Breast epithelium (tissue), 4 donors: ENCODE measurements around the gene NR0B2. TPM values are rescaled to one million over a fixed set of nuclear protein-coding genes. Genes with fewer than 3 reads are reported as not detected.

Experiments
- DNase-seq, 2 donors: peaks; one replicate each; pipeline ENCODE4 v3.0.0-alpha.2; 2019; ENCODE audit warnings: low spot score in 2 of 2
- H3K27ac ChIP-seq, 2 donors: fragments of 200-600 bp; sonication (generic) in 1 of 2; one replicate each; pipeline ENCODE4 v1.5.1; 2016 to 2019; ENCODE audit warnings: mild to moderate bottlenecking in 1 of 2
- H3K27me3 ChIP-seq, 2 donors: fragments of 200-600 bp; sonication (generic) in 1 of 2; one replicate each; pipeline versions ENCODE4 v1.5.1 to v1.6.0; 2017 to 2019; ENCODE audit warnings: control low read depth in 1 of 2, mild to moderate bottlenecking in 1 of 2
- H3K36me3 ChIP-seq: fragments of 200-600 bp; one replicate; pipeline ENCODE4 v1.5.1; 2019
- H3K4me1 ChIP-seq, 2 donors: fragments of 200-600 bp; sonication (generic); one replicate each; pipeline ENCODE4 v1.5.1; 2016 to 2019; ENCODE audit warnings: control low read depth in 1 of 2
- H3K4me3 ChIP-seq, 3 donors: fragments of 200-600 bp; sonication (generic); 1 replicate in 2 of 3; 2 replicates in 1 of 3; pipeline ENCODE4 v1.5.1; 2016 to 2019; ENCODE audit warnings: mild to moderate bottlenecking in 3 of 3, moderate library complexity in 2 of 3
- H3K9me3 ChIP-seq, 2 donors: fragments of 200-600 bp; sonication (generic) in 1 of 2; one replicate each; pipeline ENCODE4 v1.5.1; 2016 to 2019; ENCODE audit warnings: control low read depth in 1 of 2
- CTCF ChIP-seq, 3 donors: fragments of 450-650 bp; IDR thresholded peaks; one replicate each; pipeline ENCODE4 v1.5.1; 2016 to 2017; ENCODE audit warnings: antibody characterized with exemption in 3 of 3, mild to moderate bottlenecking in 3 of 3, moderate library complexity in 3 of 3
- POLR2A ChIP-seq: fragments of 450-650 bp; IDR thresholded peaks from one replicate; pipeline ENCODE4 v1.6.1; 2016; ENCODE audit warnings: antibody characterized with exemption, mild to moderate bottlenecking, moderate library complexity
- POLR2AphosphoS5 ChIP-seq, 3 donors: sonication (generic); formaldehyde crosslinking; IDR thresholded peaks; one replicate each; pipeline ENCODE4 v1.6.1; 2017; ENCODE audit warnings: antibody characterized with exemption in 3 of 3
- intact Hi-C: fragments of 100-400 bp; cut with DNase I; formaldehyde crosslinking; loops from one replicate; pipeline ENCODE4 v1.15.1; 2023; ENCODE audit warnings: low total_unique reads
- total RNA-seq, 3 donors: library from RNA; depleted of rRNA; stranded (reverse); fragments of >200 nt; gene quantifications; one replicate each; pipeline ENCODE4 v1.1.0, GENCODE V29; 2016

NR0B2 gene
- total RNA-seq, 3 donors from 2014 or later = not detected

GRCh38 chr1:26863685-26864077 lies 50.1 kb downstream of the NR0B2 start:
- intact Hi-C loops = no loop called here
- no peak for DNase-seq
- Histone ChIP-seq H3K9me3 (no peaks in the 10 kb centered on the region), H3K4me3 (peak overlapping the region; percentile 51 to 68 (median 66)), H3K27me3 (no peaks in the 10 kb centered on the region), H3K36me3 (no peaks in the 10 kb centered on the region), H3K4me1 (no peaks in the 10 kb centered on the region), H3K27ac (peak overlapping the region; percentile 89 to 99)
- no peak for TF ChIP-seq POLR2AphosphoS5 (IDR thresholded peaks at IDR 0.05)
- TF ChIP-seq POLR2A = no peak
- no peak for TF ChIP-seq CTCF (IDR thresholded peaks at IDR 0.05)

- DNase-seq = peak; percentile 76 to 88
Observed at GRCh38 chr1:26862781-26863684, 50.7 kb downstream of the NR0B2 start, which contains the start of gene SFN. Gene SFN (plus strand): TSS chr1:26863149. CDS start chr1:26863213, 64 bp downstream.

GRCh38 chr1:26861889-26862378 lies 51.8 kb downstream of the NR0B2 start:
- no peak for TF ChIP-seq POLR2A
- no peak for TF ChIP-seq CTCF (IDR thresholded peaks at IDR 0.05)
- TF ChIP-seq POLR2AphosphoS5 (IDR thresholded peaks at IDR 0.05) = peak in 1 of 3 donors; percentile 16
- Histone ChIP-seq H3K36me3 (no peaks in the 10 kb centered on the region), H3K27ac (peak overlapping the region; percentile 89 to 99), H3K4me1 (no peaks in the 10 kb centered on the region), H3K4me3 (no peak overlapping the region), H3K9me3 (no peaks in the 10 kb centered on the region), H3K27me3 (no peaks in the 10 kb centered on the region)
- intact Hi-C loops = no loop called here
- peak in 1 of 2 donors; percentile 29 for DNase-seq

More at GRCh38 chr1:26862781-26863684, 50.7 kb downstream of the NR0B2 start, which contains the start of gene SFN:
- peak; percentile 62 for TF ChIP-seq POLR2A
- TF ChIP-seq CTCF (IDR thresholded peaks at IDR 0.05) = peak; percentile 21 to 68 (median 35)
- TF ChIP-seq POLR2AphosphoS5 (IDR thresholded peaks at IDR 0.05) = peak; percentile 8 to 70 (median 30)
- Histone ChIP-seq H3K27ac (peak within 1 kb of the TSS; percentile 89 to 99), H3K4me1 (no peaks in the 10 kb centered on the region), H3K27me3 (no peaks in the 10 kb centered on the region), H3K4me3 (peak within 1 kb of the TSS; percentile 51 to 68 (median 66)), H3K36me3 (no peaks in the 10 kb centered on the region), H3K9me3 (no peaks in the 10 kb centered on the region)
- intact Hi-C loops = no loop called here

Other genes starting within 250 kb of the NR0B2 start
- 10 to 100 TPM; 32.8 to 41.9 (median 35.4) TPM for gene ARID1A, start 218.0 kb downstream of the NR0B2 start, total RNA-seq
- gene PIGV, start 126.0 kb downstream of the NR0B2 start, total RNA-seq = 10 to 100 TPM; 18.7 to 36.8 (median 29.7) TPM
- 10 to 100 TPM; 12.3 to 35.4 (median 16.4) TPM for gene ZDHHC18, start 87.3 kb downstream of the NR0B2 start, total RNA-seq
- 10 to 100 TPM in 2 of 3 donors, not detected in 1; 12.1 to 18.4 TPM for gene SFN, start 50.8 kb downstream of the NR0B2 start, total RNA-seq
- 10 to 100 TPM in 2 of 3 donors, 1 to 10 TPM in 1; 8.5 to 17.7 (median 13.4) TPM for gene GPN2, start 23.7 kb downstream of the NR0B2 start, total RNA-seq
- gene GPATCH3, start 13.5 kb downstream of the NR0B2 start, total RNA-seq = 10 to 100 TPM in 2 of 3 donors, 1 to 10 TPM in 1; 8.3 to 13.5 (median 11.8) TPM
- 10 to 100 TPM; 47.9 to 51.5 (median 49.4) TPM for gene NUDC, start 7.8 kb upstream of the NR0B2 start, total RNA-seq
- 10 to 100 TPM in 2 of 3 donors, not detected in 1; 10.8 to 22.2 TPM for gene KDF1, start 46.5 kb upstream of the NR0B2 start, total RNA-seq
- gene TRNP1, start 79.7 kb upstream of the NR0B2 start, total RNA-seq = 10 to 100 TPM in 2 of 3 donors, 1 to 10 TPM in 1; 1.6 to 27.8 (median 16.7) TPM
- gene TENT5B, start 98.9 kb upstream of the NR0B2 start, total RNA-seq = 10 to 100 TPM; 15.2 to 46.2 (median 23.9) TPM
- 10 to 100 TPM in 2 of 3 donors, 1 to 10 TPM in 1; 6.1 to 14.2 (median 13.8) TPM for gene SLC9A1, start 241.2 kb upstream of the NR0B2 start, total RNA-seq